Retinal pigment epithelial cell (primary cell): ENCODE results near the gene SRY.

Experiments
- DNase-seq: peaks from one replicate; pipeline ENCODE4 v3.0.0-alpha.2; 2010; ENCODE audit warnings: low read depth
- H3K4me3 ChIP-seq: 2 replicates; pipeline ENCODE4 v1.5.1; 2011; ENCODE audit warnings: mild to moderate bottlenecking, low read length, control low read depth, moderate library complexity
- TF ChIP-seq, protein P1 (sequence below): conservative IDR thresholded peaks from 2 replicates; pipeline ENCODE4 v1.5.1; 2011; ENCODE audit warnings: low read depth, low read length, control low read depth, inconsistent platforms

The SRY gene

DNA sequence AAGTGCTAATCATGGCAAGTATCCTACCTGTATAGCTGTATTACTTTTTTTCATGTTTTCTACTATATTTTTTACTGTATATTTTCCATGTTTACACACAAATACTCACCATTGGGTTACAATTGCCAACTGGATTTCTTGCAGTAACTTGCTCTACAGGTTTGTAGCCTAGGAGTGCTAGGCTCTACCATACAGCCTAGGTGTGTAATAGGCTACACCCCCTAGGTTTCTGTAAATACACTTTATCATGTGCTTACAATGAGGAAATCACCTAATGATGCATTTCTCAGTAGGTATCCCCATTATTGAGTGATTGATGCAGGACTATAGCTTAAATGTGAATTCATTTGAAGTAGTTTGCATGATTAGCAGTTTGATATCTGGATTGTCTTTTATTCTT, 10.5 kb upstream of the SRY start:
- DNase-seq, result no peak
- no peak overlapping the region for H3K4me3 ChIP-seq
- TF ChIP-seq, protein P1, sequence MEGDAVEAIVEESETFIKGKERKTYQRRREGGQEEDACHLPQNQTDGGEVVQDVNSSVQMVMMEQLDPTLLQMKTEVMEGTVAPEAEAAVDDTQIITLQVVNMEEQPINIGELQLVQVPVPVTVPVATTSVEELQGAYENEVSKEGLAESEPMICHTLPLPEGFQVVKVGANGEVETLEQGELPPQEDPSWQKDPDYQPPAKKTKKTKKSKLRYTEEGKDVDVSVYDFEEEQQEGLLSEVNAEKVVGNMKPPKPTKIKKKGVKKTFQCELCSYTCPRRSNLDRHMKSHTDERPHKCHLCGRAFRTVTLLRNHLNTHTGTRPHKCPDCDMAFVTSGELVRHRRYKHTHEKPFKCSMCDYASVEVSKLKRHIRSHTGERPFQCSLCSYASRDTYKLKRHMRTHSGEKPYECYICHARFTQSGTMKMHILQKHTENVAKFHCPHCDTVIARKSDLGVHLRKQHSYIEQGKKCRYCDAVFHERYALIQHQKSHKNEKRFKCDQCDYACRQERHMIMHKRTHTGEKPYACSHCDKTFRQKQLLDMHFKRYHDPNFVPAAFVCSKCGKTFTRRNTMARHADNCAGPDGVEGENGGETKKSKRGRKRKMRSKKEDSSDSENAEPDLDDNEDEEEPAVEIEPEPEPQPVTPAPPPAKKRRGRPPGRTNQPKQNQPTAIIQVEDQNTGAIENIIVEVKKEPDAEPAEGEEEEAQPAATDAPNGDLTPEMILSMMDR, result no peak

DNA sequence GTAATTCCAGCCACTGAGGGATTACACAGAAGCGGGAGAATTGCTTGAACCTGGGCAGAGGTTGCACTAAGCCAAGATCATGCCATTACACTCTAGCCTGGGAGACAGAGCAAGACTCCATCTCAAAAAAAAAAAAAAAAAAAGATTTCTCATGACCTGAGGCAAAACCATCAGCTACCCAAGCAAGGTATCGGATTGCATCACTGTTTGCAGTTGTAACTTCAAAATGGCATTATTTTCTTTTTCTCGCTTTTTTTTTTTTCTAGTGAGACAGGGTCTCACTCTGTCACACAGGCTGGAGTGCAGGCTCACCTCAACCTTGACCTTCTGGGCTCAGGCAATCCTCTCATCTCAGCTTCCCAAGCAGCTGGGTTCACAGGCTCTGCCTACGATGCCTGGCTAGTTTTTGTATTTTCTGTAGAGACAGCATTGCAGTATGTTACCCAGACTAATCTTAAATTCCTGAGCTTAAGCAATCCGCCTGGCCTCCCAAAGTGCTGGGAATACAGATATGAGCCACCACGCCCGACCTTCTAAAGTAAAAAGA, 9.6 kb upstream of the SRY start:
- no peak for DNase-seq
- TF ChIP-seq, protein P1, result no peak
- no peak overlapping the region for H3K4me3 ChIP-seq

DNA sequence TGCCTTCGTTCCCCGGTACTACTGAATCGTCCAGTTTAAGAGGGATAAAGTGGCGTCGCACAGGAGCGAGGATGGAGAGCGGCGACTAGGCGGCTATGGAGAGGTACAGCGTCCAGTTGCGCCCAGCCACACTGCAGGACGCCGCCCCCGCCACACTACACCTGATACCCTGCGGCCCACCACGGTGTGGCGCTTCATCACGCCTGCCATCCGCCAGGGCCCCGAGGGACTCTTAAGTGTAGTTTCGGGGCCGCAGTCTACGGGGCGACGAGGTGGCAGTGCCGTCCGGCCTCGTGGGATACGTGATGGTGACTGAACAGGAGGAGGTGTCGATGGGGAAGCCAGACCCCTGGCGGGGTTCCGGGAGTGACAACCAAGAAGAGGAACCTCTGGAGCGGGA, 2.3 kb upstream of the SRY start:
- TF ChIP-seq, protein P1, result no peak
- no peak for DNase-seq
- no peak overlapping the region for H3K4me3 ChIP-seq

DNA sequence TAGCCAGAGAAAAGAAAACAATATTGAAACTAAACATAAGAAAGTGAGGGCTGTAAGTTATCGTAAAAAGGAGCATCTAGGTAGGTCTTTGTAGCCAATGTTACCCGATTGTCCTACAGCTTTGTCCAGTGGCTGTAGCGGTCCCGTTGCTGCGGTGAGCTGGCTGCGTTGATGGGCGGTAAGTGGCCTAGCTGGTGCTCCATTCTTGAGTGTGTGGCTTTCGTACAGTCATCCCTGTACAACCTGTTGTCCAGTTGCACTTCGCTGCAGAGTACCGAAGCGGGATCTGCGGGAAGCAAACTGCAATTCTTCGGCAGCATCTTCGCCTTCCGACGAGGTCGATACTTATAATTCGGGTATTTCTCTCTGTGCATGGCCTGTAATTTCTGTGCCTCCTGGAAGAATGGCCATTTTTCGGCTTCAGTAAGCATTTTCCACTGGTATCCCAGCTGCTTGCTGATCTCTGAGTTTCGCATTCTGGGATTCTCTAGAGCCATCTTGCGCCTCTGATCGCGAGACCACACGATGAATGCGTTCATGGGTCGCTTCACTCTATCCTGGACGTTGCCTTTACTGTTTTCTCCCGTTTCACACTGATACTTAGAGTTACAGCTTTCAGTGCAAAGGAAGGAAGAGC, 488 bp downstream of the SRY start:
- no peak overlapping the region for H3K4me3 ChIP-seq
- no peak for DNase-seq
- TF ChIP-seq, protein P1, result no peak
